A549 (cell line): ENCODE measurements around the gene AGFG1. TPM values are rescaled to one million over a fixed set of nuclear protein-coding genes. Genes with fewer than 3 reads are reported as not detected.

Experiments used
- ATAC-seq, 2 experiments: fragments of 200-7000 bp in 1 of 2; fragments of >200 bp in 1 of 2; cut with Nextera tagmentation in 1 of 2; cut with Tn5 transposase in 1 of 2; 3 replicates each; pipeline versions ENCODE4 v1.8.0 to v1.9.1; 2018 to 2020; ENCODE audit warnings: mild to moderate bottlenecking in 1 of 2, moderate library complexity in 1 of 2
- CTCF ChIA-PET: fragments of 300-600 bp; sonication (Branson Sonifier 250); formaldehyde crosslinking; extraction: SDS; loops from one replicate; lab custom pipeline; 2021; ENCODE audit warnings: antibody characterized with exemption, inconsistent platforms; lab: Yijun Ruan, JAX
- POLR2A ChIA-PET: fragments of 350-600 bp; formaldehyde crosslinking; extraction: SDS; loops from one replicate; lab custom pipeline; 2021; ENCODE audit warnings: antibody characterized with exemption, inconsistent platforms; lab: Yijun Ruan, JAX
- DNase-seq, 2 experiments: peaks; one replicate each; pipeline versions ENCODE4 v3.0.0 to v3.0.0-alpha.2; 2011 to 2016; ENCODE audit warnings: low read depth in 1 of 2, low spot score in 1 of 2
- FAIRE-seq: peaks from 2 replicates; lab custom pipeline; 2011; peaks lifted over from hg19 to GRCh38; lab: Jason Lieb, UNC
- H3K27ac ChIP-seq, 2 experiments: fragments of >200 bp; sonication (Bioruptor Twin); formaldehyde crosslinking; 3 replicates each; pipeline ENCODE4 v1.5.1; 2016 to 2017
- H3K4me1 ChIP-seq: fragments of >200 bp; sonication (Bioruptor Twin); formaldehyde crosslinking; 3 replicates; pipeline ENCODE4 v1.6.1; 2016
- H3K4me2 ChIP-seq: fragments of >200 bp; sonication (Bioruptor Twin); formaldehyde crosslinking; 3 replicates; pipeline ENCODE4 v1.6.1; 2016
- H3K4me3 ChIP-seq: fragments of >200 bp; sonication (Bioruptor Twin); formaldehyde crosslinking; 3 replicates; pipeline ENCODE4 v1.5.1; 2016
- H3K9me3 ChIP-seq: fragments of >200 bp; sonication (Bioruptor Twin); formaldehyde crosslinking; 3 replicates; pipeline ENCODE4 v1.6.1; 2016
- CBX8 ChIP-seq: fragments of 200-600 bp; sonication (generic); IDR thresholded peaks from 2 replicates; pipeline ENCODE4 v1.6.1; 2016
- EP300 ChIP-seq, 2 experiments: fragments of >200 bp; sonication (Bioruptor Twin); formaldehyde crosslinking; IDR thresholded peaks; 2 replicates in 1 of 2; 3 replicates in 1 of 2; pipeline ENCODE4 v1.6.1; 2016 to 2017
- FOSL2 ChIP-seq, 2 experiments: fragments of 450-650 bp in 1 of 2; fragments of >200 bp in 1 of 2; sonication (Bioruptor Twin) in 1 of 2; formaldehyde crosslinking; IDR thresholded peaks; 2 replicates each; pipeline versions ENCODE4 v1.5.0 to v1.6.1; 2016 to 2020; ENCODE audit warnings: mild to moderate bottlenecking in 1 of 2, moderate library complexity in 1 of 2
- HDAC2 ChIP-seq: fragments of 200-600 bp; sonication (generic); IDR thresholded peaks from 2 replicates; pipeline ENCODE4 v1.6.1; 2016
- HOXA7 ChIP-seq: fragments of 250-450 bp; sonication (Bioruptor Pico); IDR thresholded peaks from 2 replicates; pipeline ENCODE4 v1.5.0; 2020; ENCODE audit warnings: mild to moderate bottlenecking, moderate library complexity
- HOXB5 ChIP-seq: fragments of 250-450 bp; sonication (Bioruptor Pico); IDR thresholded peaks from 2 replicates; pipeline ENCODE4 v1.5.0; 2020; ENCODE audit warnings: mild to moderate bottlenecking, moderate library complexity
- JUN ChIP-seq, 2 experiments: fragments of >200 bp; sonication (Bioruptor Twin); formaldehyde crosslinking; IDR thresholded peaks; 2 replicates in 1 of 2; 3 replicates in 1 of 2; pipeline ENCODE4 v1.6.1; 2016 to 2017
- JUNB ChIP-seq: fragments of >200 bp; sonication (Bioruptor Twin); formaldehyde crosslinking; IDR thresholded peaks from 2 replicates; pipeline ENCODE4 v1.6.1; 2016
- NR3C1 ChIP-seq: fragments of >200 bp; sonication (Bioruptor Twin); formaldehyde crosslinking; IDR thresholded peaks from 3 replicates; pipeline ENCODE4 v1.6.1; 2017
- POLR2A ChIP-seq: IDR thresholded peaks from 2 replicates; pipeline ENCODE4 v1.6.1; 2012; ENCODE audit warnings: mild to moderate bottlenecking, low read length
- RCOR1 ChIP-seq: fragments of 150-350 bp; IDR thresholded peaks from 2 replicates; pipeline ENCODE4 v1.6.1; 2014; ENCODE audit warnings: antibody characterized with exemption, low read length, low read depth
- RNF2 ChIP-seq: fragments of 200-600 bp; sonication (generic); IDR thresholded peaks from 2 replicates; pipeline ENCODE4 v1.6.1; 2016; ENCODE audit warnings: low read depth, mild to moderate bottlenecking, antibody characterized with exemption, moderate library complexity, borderline replicate concordance
- SREBF2 ChIP-seq: fragments of 450-650 bp; IDR thresholded peaks from 2 replicates; pipeline ENCODE4 v1.6.1; 2014; ENCODE audit warnings: mild to moderate bottlenecking, moderate library complexity
- ZC3H11A ChIP-seq: fragments of 450-650 bp; IDR thresholded peaks from 2 replicates; pipeline ENCODE4 v1.6.1; 2014; ENCODE audit warnings: antibody characterized with exemption, mild to moderate bottlenecking
- WGBS: methylation state at CpG from one replicate; pipeline ENCODE4 v1.1.6; 2017; ENCODE audit errors: missing lambda C conversion rate; 5-methylcytosine and 5-hydroxymethylcytosine counted together
- polyA plus RNA-seq, 4 experiments: library from polyadenylated mRNA; depleted of rRNA in 3 of 4; stranded (reverse); fragments of >200 nt; fragmentation: RNase III in 1 of 4; extraction: RNeasy Plus Mini Kit Qiagen cat#74134 plus additional on column Dnase treatment in 1 of 4; gene quantifications; 2 replicates in 3 of 4; 3 replicates in 1 of 4; pipeline ENCODE4 v1.2.3, GENCODE V29; 2011 to 2017
- TF ChIP-seq, protein P1 (sequence below): fragments of 200-600 bp; sonication (generic); IDR thresholded peaks from 2 replicates; pipeline ENCODE4 v1.6.1; 2016; ENCODE audit warnings: antibody characterized with exemption, mild to moderate bottlenecking, moderate library complexity
- TF ChIP-seq, protein P2 (sequence below): IDR thresholded peaks from 2 replicates; pipeline ENCODE4 v1.6.1; 2012
- TF ChIP-seq, protein P3 (sequence below): fragments of 450-650 bp; IDR thresholded peaks from 2 replicates; pipeline ENCODE4 v1.6.1; 2014; ENCODE audit warnings: antibody characterized with exemption
- TF ChIP-seq, protein P4 (sequence below): fragments of >200 bp; sonication (Bioruptor Twin); formaldehyde crosslinking; IDR thresholded peaks from 3 replicates; pipeline ENCODE4 v1.6.1; 2016
- TF ChIP-seq, protein P5 (sequence below): IDR thresholded peaks from 2 replicates; pipeline ENCODE4 v1.6.1; 2012; ENCODE audit warnings: low read depth, borderline replicate concordance
- TF ChIP-seq, protein P6 (sequence below): fragments of >200 bp; sonication (Bioruptor Twin); formaldehyde crosslinking; IDR thresholded peaks from 3 replicates; pipeline ENCODE4 v1.5.1; 2016
- TF ChIP-seq, protein P7 (sequence below): fragments of >200 bp; sonication (Bioruptor Twin); formaldehyde crosslinking; IDR thresholded peaks from 2 replicates; pipeline ENCODE4 v1.6.1; 2016

Gene AGFG1
- polyA plus RNA-seq, 2 of the 4 experiments (the other 2 are of a cell fraction), result 96.9 to 384 TPM

DNA sequence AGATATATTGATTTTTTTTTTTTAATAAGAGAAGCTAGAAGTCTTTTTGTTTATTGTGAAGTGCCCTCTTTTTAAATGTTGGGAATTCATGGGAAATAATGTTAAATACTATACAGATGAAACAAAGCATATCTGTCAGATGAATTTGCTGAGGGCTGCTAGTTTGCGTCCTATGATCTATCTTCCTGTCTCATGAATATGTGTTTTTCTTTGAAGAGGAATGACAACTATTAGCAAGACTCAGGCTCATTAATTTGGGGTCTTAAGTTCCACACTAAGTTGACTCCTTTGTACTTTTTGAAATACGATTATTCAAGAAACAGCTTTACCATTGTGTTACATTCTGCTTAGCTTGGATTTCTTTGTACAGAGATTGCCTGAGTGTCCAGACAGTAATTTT, 57.9 kb downstream of the AGFG1 start:
- ATAC-seq (no peak), DNase-seq (no peak), FAIRE-seq (no peak)
- ChIA-PET CTCF (interaction anchor here (2.8 kb wide), 1 partner anchor 124 kb away, joined by 7 read pairs; no protein-coding TSS in a partner anchor), POLR2A (no interaction called here)
- H3K4me2 ChIP-seq, result no peak overlapping the region
- TF ChIP-seq, protein P1, sequence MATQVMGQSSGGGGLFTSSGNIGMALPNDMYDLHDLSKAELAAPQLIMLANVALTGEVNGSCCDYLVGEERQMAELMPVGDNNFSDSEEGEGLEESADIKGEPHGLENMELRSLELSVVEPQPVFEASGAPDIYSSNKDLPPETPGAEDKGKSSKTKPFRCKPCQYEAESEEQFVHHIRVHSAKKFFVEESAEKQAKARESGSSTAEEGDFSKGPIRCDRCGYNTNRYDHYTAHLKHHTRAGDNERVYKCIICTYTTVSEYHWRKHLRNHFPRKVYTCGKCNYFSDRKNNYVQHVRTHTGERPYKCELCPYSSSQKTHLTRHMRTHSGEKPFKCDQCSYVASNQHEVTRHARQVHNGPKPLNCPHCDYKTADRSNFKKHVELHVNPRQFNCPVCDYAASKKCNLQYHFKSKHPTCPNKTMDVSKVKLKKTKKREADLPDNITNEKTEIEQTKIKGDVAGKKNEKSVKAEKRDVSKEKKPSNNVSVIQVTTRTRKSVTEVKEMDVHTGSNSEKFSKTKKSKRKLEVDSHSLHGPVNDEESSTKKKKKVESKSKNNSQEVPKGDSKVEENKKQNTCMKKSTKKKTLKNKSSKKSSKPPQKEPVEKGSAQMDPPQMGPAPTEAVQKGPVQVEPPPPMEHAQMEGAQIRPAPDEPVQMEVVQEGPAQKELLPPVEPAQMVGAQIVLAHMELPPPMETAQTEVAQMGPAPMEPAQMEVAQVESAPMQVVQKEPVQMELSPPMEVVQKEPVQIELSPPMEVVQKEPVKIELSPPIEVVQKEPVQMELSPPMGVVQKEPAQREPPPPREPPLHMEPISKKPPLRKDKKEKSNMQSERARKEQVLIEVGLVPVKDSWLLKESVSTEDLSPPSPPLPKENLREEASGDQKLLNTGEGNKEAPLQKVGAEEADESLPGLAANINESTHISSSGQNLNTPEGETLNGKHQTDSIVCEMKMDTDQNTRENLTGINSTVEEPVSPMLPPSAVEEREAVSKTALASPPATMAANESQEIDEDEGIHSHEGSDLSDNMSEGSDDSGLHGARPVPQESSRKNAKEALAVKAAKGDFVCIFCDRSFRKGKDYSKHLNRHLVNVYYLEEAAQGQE, result no peak
- TF ChIP-seq SREBF2 (no peak), HOXA7 (CRISPR knock-in tag) (no peak), RCOR1 (no peak), RNF2 (no peak), POLR2A (no peak)
- TF ChIP-seq, protein P2, sequence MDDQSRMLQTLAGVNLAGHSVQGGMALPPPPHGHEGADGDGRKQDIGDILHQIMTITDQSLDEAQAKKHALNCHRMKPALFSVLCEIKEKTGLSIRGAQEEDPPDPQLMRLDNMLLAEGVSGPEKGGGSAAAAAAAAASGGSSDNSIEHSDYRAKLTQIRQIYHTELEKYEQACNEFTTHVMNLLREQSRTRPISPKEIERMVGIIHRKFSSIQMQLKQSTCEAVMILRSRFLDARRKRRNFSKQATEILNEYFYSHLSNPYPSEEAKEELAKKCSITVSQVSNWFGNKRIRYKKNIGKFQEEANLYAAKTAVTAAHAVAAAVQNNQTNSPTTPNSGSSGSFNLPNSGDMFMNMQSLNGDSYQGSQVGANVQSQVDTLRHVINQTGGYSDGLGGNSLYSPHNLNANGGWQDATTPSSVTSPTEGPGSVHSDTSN, result no peak
- TF ChIP-seq, protein P3, sequence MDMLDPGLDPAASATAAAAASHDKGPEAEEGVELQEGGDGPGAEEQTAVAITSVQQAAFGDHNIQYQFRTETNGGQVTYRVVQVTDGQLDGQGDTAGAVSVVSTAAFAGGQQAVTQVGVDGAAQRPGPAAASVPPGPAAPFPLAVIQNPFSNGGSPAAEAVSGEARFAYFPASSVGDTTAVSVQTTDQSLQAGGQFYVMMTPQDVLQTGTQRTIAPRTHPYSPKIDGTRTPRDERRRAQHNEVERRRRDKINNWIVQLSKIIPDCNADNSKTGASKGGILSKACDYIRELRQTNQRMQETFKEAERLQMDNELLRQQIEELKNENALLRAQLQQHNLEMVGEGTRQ, result no peak
- peaks cover 11% of the 10 kb centered on the region; the same call in 2 of the 3 replicates for H3K4me1 ChIP-seq
- no peaks in the 10 kb centered on the region for H3K9me3 ChIP-seq
- no peak overlapping the region for H3K4me3 ChIP-seq
- WGBS, result 95% methylated on average over 2 of the region's 2 CpGs
- no peak overlapping the region for H3K27ac ChIP-seq

DNA sequence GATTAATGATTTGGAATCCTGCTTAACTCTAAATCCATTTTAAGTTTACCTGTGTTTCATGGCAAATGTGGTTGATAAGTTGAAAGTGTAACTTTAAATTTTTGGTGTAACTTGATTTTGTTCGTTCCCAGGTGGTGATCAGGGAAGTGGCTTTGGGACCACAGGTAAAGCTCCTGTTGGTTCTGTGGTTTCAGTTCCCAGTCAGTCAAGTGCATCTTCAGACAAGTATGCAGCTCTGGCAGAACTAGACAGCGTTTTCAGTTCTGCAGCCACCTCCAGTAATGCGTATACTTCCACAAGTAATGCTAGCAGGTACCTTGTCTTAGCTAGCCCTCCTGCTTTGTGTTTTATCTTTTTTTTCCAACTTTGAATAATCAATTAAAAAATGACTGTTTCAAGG, 62.8 kb downstream of the AGFG1 start:
- ChIA-PET CTCF (no interaction called here), POLR2A (no interaction called here)
- Histone ChIP-seq H3K9me3 (no peaks in the 10 kb centered on the region), H3K4me2 (no peak overlapping the region), H3K4me3 (no peak overlapping the region), H3K27ac (no peak overlapping the region), H3K4me1 (peaks cover 9% of the 10 kb centered on the region)
- 84% methylated on average over 3 of the region's 3 CpGs for WGBS
- no peak for FAIRE-seq
- ATAC-seq, result peak in 1 of 2 experiments; percentile 30; a peak in 2 of 6 replicates
- no peak for DNase-seq
- TF ChIP-seq EP300 (IDR thresholded peaks at IDR 0.05) (no peak), HOXA7 (CRISPR knock-in tag) (no peak), NR3C1 (no peak), ZC3H11A (no peak), JUNB (no peak), CBX8 (no peak), HDAC2 (no peak), HOXB5 (CRISPR knock-in tag) (no peak), SREBF2 (no peak), FOSL2 (IDR thresholded peaks at IDR 0.05) (no peak), FOSL2 (CRISPR knock-in tag; IDR thresholded peaks at IDR 0.05) (no peak), JUN (IDR thresholded peaks at IDR 0.05) (no peak)
- TF ChIP-seq, protein P2, result no peak
- TF ChIP-seq, protein P4, sequence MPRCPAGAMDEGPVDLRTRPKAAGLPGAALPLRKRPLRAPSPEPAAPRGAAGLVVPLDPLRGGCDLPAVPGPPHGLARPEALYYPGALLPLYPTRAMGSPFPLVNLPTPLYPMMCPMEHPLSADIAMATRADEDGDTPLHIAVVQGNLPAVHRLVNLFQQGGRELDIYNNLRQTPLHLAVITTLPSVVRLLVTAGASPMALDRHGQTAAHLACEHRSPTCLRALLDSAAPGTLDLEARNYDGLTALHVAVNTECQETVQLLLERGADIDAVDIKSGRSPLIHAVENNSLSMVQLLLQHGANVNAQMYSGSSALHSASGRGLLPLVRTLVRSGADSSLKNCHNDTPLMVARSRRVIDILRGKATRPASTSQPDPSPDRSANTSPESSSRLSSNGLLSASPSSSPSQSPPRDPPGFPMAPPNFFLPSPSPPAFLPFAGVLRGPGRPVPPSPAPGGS, result no peak
- TF ChIP-seq, protein P5, sequence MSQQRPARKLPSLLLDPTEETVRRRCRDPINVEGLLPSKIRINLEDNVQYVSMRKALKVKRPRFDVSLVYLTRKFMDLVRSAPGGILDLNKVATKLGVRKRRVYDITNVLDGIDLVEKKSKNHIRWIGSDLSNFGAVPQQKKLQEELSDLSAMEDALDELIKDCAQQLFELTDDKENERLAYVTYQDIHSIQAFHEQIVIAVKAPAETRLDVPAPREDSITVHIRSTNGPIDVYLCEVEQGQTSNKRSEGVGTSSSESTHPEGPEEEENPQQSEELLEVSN, result no peak
- TF ChIP-seq, protein P6, sequence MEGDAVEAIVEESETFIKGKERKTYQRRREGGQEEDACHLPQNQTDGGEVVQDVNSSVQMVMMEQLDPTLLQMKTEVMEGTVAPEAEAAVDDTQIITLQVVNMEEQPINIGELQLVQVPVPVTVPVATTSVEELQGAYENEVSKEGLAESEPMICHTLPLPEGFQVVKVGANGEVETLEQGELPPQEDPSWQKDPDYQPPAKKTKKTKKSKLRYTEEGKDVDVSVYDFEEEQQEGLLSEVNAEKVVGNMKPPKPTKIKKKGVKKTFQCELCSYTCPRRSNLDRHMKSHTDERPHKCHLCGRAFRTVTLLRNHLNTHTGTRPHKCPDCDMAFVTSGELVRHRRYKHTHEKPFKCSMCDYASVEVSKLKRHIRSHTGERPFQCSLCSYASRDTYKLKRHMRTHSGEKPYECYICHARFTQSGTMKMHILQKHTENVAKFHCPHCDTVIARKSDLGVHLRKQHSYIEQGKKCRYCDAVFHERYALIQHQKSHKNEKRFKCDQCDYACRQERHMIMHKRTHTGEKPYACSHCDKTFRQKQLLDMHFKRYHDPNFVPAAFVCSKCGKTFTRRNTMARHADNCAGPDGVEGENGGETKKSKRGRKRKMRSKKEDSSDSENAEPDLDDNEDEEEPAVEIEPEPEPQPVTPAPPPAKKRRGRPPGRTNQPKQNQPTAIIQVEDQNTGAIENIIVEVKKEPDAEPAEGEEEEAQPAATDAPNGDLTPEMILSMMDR, result no peak
- TF ChIP-seq, protein P7, sequence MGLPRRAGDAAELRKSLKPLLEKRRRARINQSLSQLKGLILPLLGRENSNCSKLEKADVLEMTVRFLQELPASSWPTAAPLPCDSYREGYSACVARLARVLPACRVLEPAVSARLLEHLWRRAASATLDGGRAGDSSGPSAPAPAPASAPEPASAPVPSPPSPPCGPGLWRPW, result no peak
- TF ChIP-seq, protein P3, result no peak
